GM12872 (cell line): ENCODE results near the gene CT45A8.
"Not testable (repeated sequence)": the region's sequence is repeated elsewhere in the genome, so short reads cannot be mapped to it uniquely, and the experiment has no call there.

Source experiments
- CTCF ChIP-seq: IDR thresholded peaks from 3 replicates; pipeline ENCODE4 v1.5.1; 2011; ENCODE audit warnings: low read depth, mild to moderate bottlenecking, low read length, moderate library complexity; ENCODE audit not compliant: insufficient read depth

Gene CT45A8

DNA sequence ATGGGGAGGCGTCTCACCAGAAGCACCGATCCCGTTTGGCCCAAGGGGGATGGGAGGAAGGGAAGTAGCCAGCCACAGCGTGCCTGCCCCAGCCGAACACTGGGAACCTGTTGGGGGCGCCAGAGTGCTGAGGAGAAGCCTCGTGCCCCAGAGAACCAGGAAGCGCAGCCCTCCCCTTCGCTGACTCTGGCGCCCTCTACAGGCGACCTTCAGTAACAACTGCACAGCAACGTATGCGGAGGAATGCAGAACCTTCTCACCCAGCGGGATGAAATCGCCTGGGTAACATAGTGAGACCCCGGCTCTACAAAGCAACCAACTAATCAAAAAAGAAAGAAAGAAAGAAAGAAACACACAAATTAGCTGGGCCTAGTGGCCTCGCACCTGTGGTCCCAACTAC is 34.4 kb downstream of the CT45A8 start, which contains the start of gene CT45A2:
Gene CT45A2, minus strand, starts transcription at position 101 of the 400 bp plus-strand sequence. CDS start 3,747 bp downstream, outside the sequence.
- TF ChIP-seq CTCF: not testable (repeated sequence)

- TF ChIP-seq CTCF: not testable (repeated sequence)
Measured at GRCh38 chrX:135802687-135803086, 51.7 kb downstream of the CT45A8 start, which contains the start of gene CT45A6. Gene CT45A6 (minus strand): TSS chrX:135802787. CDS start chrX:135798993, 3,794 bp downstream.
